Neural cell (in vitro differentiated cells): ENCODE data around the gene CRAMP1.

Experiments used
- POLR2AphosphoS5 ChIP-seq: IDR thresholded peaks from 2 replicates; pipeline ENCODE4 v1.6.1; 2012
- TAF1 ChIP-seq: IDR thresholded peaks from 2 replicates; pipeline ENCODE4 v1.6.1; 2012; ENCODE audit warnings: low read depth
- TF ChIP-seq, protein P1 (sequence below): fragments of 450-650 bp; IDR thresholded peaks from 2 replicates; pipeline ENCODE4 v1.5.1; 2014; ENCODE audit warnings: antibody characterized with exemption, mild to moderate bottlenecking, moderate library complexity; ENCODE audit not compliant: poor library complexity, severe bottlenecking

DNA sequence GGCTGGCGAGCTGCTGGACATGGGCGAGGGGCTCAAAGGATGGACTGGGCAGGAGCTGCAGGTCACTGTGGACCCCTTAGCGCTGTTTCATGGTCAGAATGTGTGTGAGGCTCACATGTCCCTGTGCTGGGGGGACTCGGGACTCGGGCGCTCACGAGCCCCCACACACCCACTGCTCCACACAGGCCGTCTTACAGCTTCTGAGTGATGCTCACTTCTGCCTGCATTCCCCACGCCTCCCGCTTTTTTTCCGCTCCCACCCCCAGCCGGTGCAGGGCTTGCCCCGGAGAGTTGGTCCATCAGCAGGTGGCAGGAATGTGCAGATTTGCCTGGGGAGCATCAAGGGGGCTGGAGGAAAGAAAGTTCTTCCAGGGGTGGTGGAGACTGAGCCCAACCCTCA, 45.7 kb downstream of the CRAMP1 start:
- no peak for TF ChIP-seq POLR2AphosphoS5
- TF ChIP-seq TAF1 = no peak
- TF ChIP-seq, protein P1, sequence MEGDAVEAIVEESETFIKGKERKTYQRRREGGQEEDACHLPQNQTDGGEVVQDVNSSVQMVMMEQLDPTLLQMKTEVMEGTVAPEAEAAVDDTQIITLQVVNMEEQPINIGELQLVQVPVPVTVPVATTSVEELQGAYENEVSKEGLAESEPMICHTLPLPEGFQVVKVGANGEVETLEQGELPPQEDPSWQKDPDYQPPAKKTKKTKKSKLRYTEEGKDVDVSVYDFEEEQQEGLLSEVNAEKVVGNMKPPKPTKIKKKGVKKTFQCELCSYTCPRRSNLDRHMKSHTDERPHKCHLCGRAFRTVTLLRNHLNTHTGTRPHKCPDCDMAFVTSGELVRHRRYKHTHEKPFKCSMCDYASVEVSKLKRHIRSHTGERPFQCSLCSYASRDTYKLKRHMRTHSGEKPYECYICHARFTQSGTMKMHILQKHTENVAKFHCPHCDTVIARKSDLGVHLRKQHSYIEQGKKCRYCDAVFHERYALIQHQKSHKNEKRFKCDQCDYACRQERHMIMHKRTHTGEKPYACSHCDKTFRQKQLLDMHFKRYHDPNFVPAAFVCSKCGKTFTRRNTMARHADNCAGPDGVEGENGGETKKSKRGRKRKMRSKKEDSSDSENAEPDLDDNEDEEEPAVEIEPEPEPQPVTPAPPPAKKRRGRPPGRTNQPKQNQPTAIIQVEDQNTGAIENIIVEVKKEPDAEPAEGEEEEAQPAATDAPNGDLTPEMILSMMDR = no peak
